Measurements from ENCODE around the gene XYLT2.

DNA sequence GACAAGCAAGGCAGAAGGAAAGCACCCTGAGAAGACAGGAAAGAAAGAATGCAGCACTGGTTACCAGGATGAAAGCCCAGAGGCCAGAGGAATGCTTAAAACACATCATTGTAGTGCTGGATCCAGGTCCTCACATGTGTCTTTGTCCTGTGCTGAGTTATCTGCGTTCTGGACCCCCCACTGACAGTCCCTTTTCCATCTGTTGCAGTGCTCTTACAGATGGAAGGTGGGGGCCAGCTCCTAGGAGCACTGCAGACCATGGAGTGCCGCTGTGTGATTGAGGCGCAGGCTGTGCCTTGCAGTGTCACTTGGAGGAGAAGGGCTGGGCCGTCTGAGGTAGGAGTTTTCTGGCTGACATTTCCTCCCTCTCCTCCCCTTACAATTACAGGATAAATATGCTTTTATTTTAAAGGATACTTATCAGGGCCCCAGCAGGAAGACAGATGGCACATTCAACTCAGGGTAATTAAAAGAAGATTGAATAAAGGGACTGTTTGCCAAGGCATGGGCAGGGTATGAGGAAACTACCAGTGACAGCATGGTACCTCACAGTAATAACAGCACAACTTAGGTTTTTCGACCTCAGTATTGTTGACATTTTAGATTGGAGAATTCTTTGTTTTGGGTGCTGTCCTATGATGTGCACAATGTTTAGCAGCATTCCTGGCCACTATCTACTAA lies 30.1 kb downstream of the XYLT2 start:
- TF ChIP-seq CTCF (IDR thresholded peaks at IDR 0.05) (no peak), POLR2A (IDR thresholded peaks at IDR 0.05) (no peak)

Measured in testis (tissue), 2 donors.